NB4 (cell line): ENCODE measurements around the gene JAM3.

Experiments
- DNase-seq: peaks from one replicate; pipeline ENCODE4 v3.0.0; 2010; ENCODE audit warnings: low read depth
- H3K4me3 ChIP-seq: one replicate; pipeline ENCODE4 v1.5.1; 2011; ENCODE audit warnings: mild to moderate bottlenecking, low read depth, low read length, moderate library complexity
- MYC ChIP-seq: IDR thresholded peaks from 2 replicates; pipeline ENCODE4 v1.6.1; 2011; ENCODE audit warnings: low read depth, low read length
- POLR2A ChIP-seq: IDR thresholded peaks from 2 replicates; pipeline ENCODE4 v1.6.1; 2011; ENCODE audit warnings: mild to moderate bottlenecking; ENCODE audit not compliant: insufficient read length; ENCODE audit errors: extremely low read depth
- TF ChIP-seq, protein P1 (sequence below): IDR thresholded peaks from one replicate; pipeline ENCODE4 v1.5.1; 2012; ENCODE audit warnings: low read depth, low read length
- TF ChIP-seq, protein P2 (sequence below): IDR thresholded peaks from 2 replicates; pipeline ENCODE4 v1.6.1; 2011; ENCODE audit warnings: low read depth, low read length

Gene JAM3

DNA sequence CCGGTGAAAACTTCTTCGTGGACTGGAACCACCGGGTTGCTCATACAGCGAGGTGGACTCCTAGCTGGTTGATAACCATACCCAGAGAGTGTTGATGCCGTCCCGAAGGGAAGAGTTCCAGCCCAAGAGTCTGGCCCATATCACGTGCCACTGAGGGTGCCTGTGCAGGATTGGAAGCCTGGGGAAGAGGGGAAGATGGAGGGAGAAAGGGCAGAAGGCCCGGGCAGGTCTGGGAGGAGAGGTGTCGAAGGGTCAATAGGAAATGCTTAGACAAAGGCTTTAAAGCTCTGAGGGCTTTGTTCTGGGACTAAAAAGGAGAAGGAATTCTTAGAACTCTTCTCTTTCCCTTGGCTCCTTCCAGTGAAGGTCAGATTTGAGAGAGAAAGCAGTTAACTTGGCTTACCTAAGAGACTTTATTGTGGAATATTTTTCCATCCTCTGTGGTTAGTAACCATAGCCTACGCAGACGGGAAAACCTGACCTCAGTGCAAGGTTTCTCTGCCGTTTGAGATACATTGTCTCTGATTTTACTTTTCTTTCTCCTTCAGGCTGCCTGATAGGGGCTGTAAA, 70.5 kb downstream of the JAM3 start:
- no peak for DNase-seq
- no peak for TF ChIP-seq POLR2A
- TF ChIP-seq MYC, result no peak
- TF ChIP-seq, protein P1, sequence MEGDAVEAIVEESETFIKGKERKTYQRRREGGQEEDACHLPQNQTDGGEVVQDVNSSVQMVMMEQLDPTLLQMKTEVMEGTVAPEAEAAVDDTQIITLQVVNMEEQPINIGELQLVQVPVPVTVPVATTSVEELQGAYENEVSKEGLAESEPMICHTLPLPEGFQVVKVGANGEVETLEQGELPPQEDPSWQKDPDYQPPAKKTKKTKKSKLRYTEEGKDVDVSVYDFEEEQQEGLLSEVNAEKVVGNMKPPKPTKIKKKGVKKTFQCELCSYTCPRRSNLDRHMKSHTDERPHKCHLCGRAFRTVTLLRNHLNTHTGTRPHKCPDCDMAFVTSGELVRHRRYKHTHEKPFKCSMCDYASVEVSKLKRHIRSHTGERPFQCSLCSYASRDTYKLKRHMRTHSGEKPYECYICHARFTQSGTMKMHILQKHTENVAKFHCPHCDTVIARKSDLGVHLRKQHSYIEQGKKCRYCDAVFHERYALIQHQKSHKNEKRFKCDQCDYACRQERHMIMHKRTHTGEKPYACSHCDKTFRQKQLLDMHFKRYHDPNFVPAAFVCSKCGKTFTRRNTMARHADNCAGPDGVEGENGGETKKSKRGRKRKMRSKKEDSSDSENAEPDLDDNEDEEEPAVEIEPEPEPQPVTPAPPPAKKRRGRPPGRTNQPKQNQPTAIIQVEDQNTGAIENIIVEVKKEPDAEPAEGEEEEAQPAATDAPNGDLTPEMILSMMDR, result no peak
- TF ChIP-seq, protein P2, sequence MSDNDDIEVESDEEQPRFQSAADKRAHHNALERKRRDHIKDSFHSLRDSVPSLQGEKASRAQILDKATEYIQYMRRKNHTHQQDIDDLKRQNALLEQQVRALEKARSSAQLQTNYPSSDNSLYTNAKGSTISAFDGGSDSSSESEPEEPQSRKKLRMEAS, result no peak

DNA sequence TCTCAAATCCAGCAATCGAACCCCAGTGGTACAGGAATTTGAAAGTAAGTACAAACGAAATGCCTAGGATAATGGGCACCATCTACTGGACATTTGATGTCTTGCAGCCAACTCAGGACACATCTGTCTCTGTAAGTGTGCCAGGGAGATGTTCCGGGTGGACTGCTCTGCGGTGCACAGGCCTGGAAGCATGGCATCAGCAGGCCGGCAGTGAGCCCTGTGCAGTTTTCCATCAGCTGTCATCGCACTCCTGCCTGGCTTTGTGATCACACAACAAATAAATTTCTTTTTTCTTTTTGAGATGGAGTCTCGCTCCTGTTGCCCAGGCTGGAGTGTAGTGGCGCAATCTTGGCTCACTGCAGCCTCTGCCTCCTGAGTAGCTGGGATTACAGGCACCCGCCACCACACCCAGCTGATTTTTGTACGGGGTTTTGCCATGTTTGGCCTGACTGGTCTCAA, 71.0 kb downstream of the JAM3 start:
- TF ChIP-seq MYC, result no peak
- TF ChIP-seq, protein P1, result peak; percentile 91
- peak; percentile 78 for DNase-seq
- H3K4me3 ChIP-seq, result no peak overlapping the region

More for the DNA sequence above, 70.5 kb downstream of the JAM3 start:
- no peak overlapping the region for H3K4me3 ChIP-seq

DNA sequence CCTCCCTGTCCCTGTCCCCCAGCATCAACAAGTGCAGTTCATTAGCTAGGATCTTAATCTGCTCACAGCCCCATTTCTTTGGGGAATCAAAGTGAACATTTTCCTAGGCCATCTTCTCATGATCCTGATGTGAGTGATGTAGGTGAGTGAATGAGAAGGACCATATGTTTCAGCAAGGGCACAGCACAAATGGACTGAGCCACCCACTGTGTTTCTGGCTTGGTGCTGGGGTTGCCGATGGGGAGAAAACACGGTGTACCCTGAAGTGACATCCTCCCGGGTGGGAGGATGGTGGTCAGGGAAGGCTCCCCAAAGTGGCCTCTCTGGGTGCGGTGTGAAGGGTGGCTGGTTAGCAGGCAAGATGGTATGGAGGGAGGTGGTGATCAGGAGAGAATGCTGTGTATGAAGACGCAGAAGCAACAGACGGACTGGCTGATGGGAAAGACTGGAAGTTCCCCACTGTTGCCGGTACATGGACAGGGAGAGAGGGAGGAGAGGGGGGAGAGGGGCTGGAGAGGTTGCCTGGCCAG, 72.2 kb downstream of the JAM3 start:
- no peak for DNase-seq

DNA sequence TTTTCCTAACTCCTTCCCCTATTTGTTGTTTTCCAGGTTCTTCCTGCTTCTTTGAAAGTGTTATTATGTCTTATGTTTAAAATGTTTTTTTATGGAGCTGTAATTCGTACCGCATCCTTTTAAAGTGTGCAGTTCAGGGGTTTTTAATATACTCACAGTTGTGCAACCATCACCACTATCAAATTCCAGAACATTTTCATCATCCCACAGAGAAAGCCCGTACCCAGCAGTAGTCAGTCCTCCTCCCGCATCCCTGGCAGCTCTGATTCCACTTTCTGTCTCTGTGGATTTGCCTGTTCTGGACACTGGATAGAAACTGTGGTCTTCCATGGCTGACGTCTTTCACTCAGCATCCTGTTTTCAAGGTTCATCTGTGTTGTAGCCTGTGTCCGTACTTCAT, 73.7 kb downstream of the JAM3 start:
- DNase-seq, result no peak
- H3K4me3 ChIP-seq, result no peak overlapping the region
- TF ChIP-seq MYC, result no peak
- TF ChIP-seq POLR2A, result no peak
- TF ChIP-seq, protein P2, result no peak

More for the DNA sequence above, 72.2 kb downstream of the JAM3 start:
- no peak overlapping the region for H3K4me3 ChIP-seq
- TF ChIP-seq MYC (no peak), POLR2A (no peak)
- TF ChIP-seq, protein P1, result no peak
- TF ChIP-seq, protein P2, result no peak

DNA sequence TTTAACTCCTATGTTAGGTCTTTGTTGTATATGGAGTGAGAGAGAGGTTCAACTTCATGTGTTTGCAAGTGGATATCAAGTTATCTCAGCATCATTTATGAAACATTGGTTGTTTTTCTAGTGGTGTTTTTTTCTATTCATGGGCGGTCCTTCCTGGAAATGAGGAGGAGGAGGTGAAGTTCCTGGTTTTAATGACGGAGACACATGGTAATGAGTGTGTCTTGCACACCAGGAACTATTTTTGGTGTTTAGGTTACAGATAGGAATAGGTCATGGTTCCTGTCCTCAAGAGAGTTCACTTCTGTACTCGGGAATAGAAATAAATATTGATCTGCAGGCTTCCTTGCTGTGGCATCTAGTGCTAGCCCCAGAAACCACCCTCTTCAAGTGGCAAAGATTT, 74.9 kb downstream of the JAM3 start:
- TF ChIP-seq MYC, result no peak
- no peak for TF ChIP-seq POLR2A
- TF ChIP-seq, protein P2, result no peak
- TF ChIP-seq, protein P1, result no peak
- H3K4me3 ChIP-seq, result no peak overlapping the region
- DNase-seq, result no peak

DNA sequence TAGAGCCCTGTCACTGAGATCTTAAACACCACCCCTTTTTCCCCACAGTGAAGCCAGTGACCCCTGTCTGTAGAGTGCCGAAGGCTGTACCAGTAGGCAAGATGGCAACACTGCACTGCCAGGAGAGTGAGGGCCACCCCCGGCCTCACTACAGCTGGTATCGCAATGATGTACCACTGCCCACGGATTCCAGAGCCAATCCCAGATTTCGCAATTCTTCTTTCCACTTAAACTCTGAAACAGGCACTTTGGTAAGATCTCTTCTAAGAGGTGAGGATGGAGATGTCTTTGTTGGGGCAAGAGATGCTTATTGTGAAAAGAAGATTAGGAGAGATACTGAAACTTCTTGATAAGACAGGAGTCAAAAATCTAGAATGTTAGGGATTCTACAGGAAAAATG, 75.9 kb downstream of the JAM3 start:
- DNase-seq, result no peak
- no peak overlapping the region for H3K4me3 ChIP-seq
- TF ChIP-seq, protein P1, result no peak
- TF ChIP-seq, protein P2, result no peak
- TF ChIP-seq MYC (no peak), POLR2A (no peak)
